ENCODE results near the gene GSTM2.

- TF ChIP-seq CTCF (IDR thresholded peaks at IDR 0.05 in 2 of 3, conservative IDR thresholded peaks at IDR 0.05 in 1 of 3; ENCODE audit: borderline replicate concordance in 1 of 3, insufficient read depth in 1 of 3, low read depth in 2 of 3, low read length in 2 of 3) (no peak), YY1 (IDR thresholded peaks at IDR 0.05; ENCODE audit: extremely low read depth, insufficient replicate concordance, low read depth, low read length) (no peak)
These were observed 43.5 kb upstream of the GSTM2 start for GRCh38 chr1:109624201-109625010.
